ENCODE results near the gene MYO1E.
"Not testable (repeated sequence)": the region's sequence is repeated elsewhere in the genome, so short reads cannot be mapped to it uniquely, and the experiment has no call there.

Gene MYO1E

DNA sequence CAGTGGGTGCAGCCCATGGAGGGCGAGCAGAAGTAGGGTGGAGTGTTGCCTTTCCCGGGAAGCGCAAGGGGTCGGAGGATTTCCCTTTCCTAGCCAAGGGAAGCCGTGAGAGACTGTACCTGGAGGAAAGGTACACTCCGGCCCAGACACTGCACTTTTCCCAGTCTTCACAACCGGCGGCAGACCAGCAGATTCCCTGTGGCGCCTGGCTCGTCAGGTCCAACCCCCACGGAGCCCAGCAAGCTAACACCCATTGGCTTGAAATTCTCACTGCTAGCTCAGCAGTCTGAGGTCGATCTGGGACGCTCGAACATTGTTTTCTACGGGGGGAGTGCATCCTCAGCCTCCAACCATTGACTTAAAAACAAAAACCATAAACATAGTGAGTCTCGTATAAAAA, 241.2 kb downstream of the MYO1E start:
- no peak for TF ChIP-seq FOXP2 (optimal IDR thresholded peaks at IDR 0.05; ENCODE audit: control extremely low read depth, extremely low read length, insufficient read depth)
- no peak for TF ChIP-seq POLR2AphosphoS5 (IDR thresholded peaks at IDR 0.05; ENCODE audit: borderline replicate concordance, low read depth, low read length)
- H3K4me3 ChIP-seq: no peak overlapping the region
- H3K9me3 ChIP-seq (ENCODE audit: low read depth, low read length): no peaks in the 10 kb centered on the region
- peaks cover 73% of the 10 kb centered on the region for H3K36me3 ChIP-seq (ENCODE audit: insufficient read depth, low read length)
- H3K9ac ChIP-seq (ENCODE audit: insufficient read length): no peak overlapping the region
- no peak overlapping the region for H3K27ac ChIP-seq
- no peak for DNase-seq (ENCODE audit: low read depth, low spot score)

- H3K4me3 ChIP-seq; DNase-seq (ENCODE audit: low read depth, low spot score); H3K27ac ChIP-seq; H3K9me3 ChIP-seq (ENCODE audit: low read depth, low read length); H3K9ac ChIP-seq (ENCODE audit: insufficient read length): not testable (repeated sequence)
- H3K36me3 ChIP-seq (ENCODE audit: insufficient read depth, low read length): peaks cover 82% of the 10 kb centered on the region
Measured at GRCh38 chr15:59127255-59127654, 245.4 kb downstream of the MYO1E start.

GRCh38 chr15:59125683-59126082, 247.0 kb downstream of the MYO1E start:
- peaks cover 74% of the 10 kb centered on the region for H3K36me3 ChIP-seq (ENCODE audit: insufficient read depth, low read length)
- H3K9me3 ChIP-seq (ENCODE audit: low read depth, low read length); H3K4me3 ChIP-seq; DNase-seq (ENCODE audit: low read depth, low spot score); H3K9ac ChIP-seq (ENCODE audit: insufficient read length); H3K27ac ChIP-seq: not testable (repeated sequence)

GRCh38 chr15:59124261-59124660, 248.4 kb downstream of the MYO1E start:
- no peak for DNase-seq (ENCODE audit: low read depth, low spot score)
- no peak overlapping the region for H3K4me3 ChIP-seq
- H3K36me3 ChIP-seq (ENCODE audit: insufficient read depth, low read length): peaks cover 72% of the 10 kb centered on the region
- H3K27ac ChIP-seq: no peak overlapping the region
- TF ChIP-seq FOXP2 (optimal IDR thresholded peaks at IDR 0.05; ENCODE audit: control extremely low read depth, extremely low read length, insufficient read depth) (no peak), POLR2AphosphoS5 (IDR thresholded peaks at IDR 0.05; ENCODE audit: borderline replicate concordance, low read depth, low read length) (no peak), EZH2 (IDR thresholded peaks at IDR 0.05) (no peak)
- no peaks in the 10 kb centered on the region for H3K9me3 ChIP-seq (ENCODE audit: low read depth, low read length)
- no peak overlapping the region for H3K9ac ChIP-seq (ENCODE audit: insufficient read length)

DNA sequence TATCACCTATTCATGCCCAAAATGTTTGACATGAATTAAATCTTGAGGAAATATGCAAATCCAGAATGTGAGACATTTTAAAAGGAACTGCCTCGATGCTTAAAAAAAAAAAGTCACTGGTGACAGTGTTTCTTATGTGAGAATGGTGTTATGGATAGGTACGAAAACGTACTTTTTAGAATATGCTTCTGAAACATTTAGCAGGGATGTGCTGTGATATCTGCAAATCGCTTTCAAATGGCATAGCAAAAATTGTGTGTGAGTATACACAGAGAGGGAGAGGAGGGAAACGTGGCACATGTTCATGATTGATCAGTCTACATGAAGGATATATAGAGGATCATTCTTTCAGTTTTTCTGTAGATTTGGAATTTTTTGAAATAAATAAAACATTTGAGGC, 251.7 kb downstream of the MYO1E start:
- Histone ChIP-seq H3K9ac (ENCODE audit: insufficient read length) (no peak overlapping the region), H3K9me3 (ENCODE audit: low read depth, low read length) (no peaks in the 10 kb centered on the region), H3K4me3 (no peak overlapping the region), H3K36me3 (ENCODE audit: insufficient read depth, low read length) (peaks cover 89% of the 10 kb centered on the region), H3K27ac (no peak overlapping the region)
- TF ChIP-seq POLR2AphosphoS5 (IDR thresholded peaks at IDR 0.05; ENCODE audit: borderline replicate concordance, low read depth, low read length) (no peak), EZH2 (IDR thresholded peaks at IDR 0.05) (no peak), FOXP2 (optimal IDR thresholded peaks at IDR 0.05; ENCODE audit: control extremely low read depth, extremely low read length, insufficient read depth) (no peak)
- no peak for DNase-seq (ENCODE audit: low read depth, low spot score)

DNA sequence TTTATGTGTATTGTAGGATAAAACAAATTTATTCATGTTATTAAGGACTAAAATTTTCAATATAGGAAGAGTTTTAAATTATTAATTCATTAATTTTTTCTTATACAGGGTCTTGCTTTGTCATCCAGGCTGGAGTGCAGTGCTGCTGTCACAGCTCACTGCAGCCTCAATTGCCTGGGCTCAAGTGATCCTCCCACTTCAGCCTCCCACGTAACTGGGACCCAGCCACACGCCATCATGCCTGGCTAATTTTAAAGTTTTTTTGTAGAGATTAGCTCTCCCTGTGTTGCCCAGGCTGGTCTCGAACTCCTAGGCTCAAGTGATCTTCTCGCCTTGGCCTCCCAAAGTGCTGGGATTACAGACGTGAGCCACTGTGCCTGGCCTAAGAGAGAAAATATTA, 253.0 kb downstream of the MYO1E start:
- TF ChIP-seq EZH2 (IDR thresholded peaks at IDR 0.05) (no peak), POLR2AphosphoS5 (IDR thresholded peaks at IDR 0.05; ENCODE audit: borderline replicate concordance, low read depth, low read length) (no peak), FOXP2 (optimal IDR thresholded peaks at IDR 0.05; ENCODE audit: control extremely low read depth, extremely low read length, insufficient read depth) (no peak)

GRCh38 chr15:59116771-59117170, 255.9 kb downstream of the MYO1E start:
- H3K4me3 ChIP-seq: no peak overlapping the region
- peaks cover 85% of the 10 kb centered on the region for H3K36me3 ChIP-seq (ENCODE audit: insufficient read depth, low read length)
- H3K9me3 ChIP-seq (ENCODE audit: low read depth, low read length): no peaks in the 10 kb centered on the region
- no peak overlapping the region for H3K27ac ChIP-seq
- DNase-seq (ENCODE audit: low read depth, low spot score): no peak
- TF ChIP-seq POLR2AphosphoS5 (IDR thresholded peaks at IDR 0.05; ENCODE audit: borderline replicate concordance, low read depth, low read length) (no peak), EZH2 (IDR thresholded peaks at IDR 0.05) (no peak), FOXP2 (optimal IDR thresholded peaks at IDR 0.05; ENCODE audit: control extremely low read depth, extremely low read length, insufficient read depth) (no peak)
- H3K9ac ChIP-seq (ENCODE audit: insufficient read length): no peak overlapping the region

More for the DNA sequence above, 253.0 kb downstream of the MYO1E start:
- H3K4me3 ChIP-seq: no peak overlapping the region
- no peaks in the 10 kb centered on the region for H3K9me3 ChIP-seq (ENCODE audit: low read depth, low read length)
- H3K36me3 ChIP-seq (ENCODE audit: insufficient read depth, low read length): peaks cover 89% of the 10 kb centered on the region
- no peak overlapping the region for H3K9ac ChIP-seq (ENCODE audit: insufficient read length)
- H3K27ac ChIP-seq: no peak overlapping the region
- DNase-seq (ENCODE audit: low read depth, low spot score): no peak

- H3K27ac ChIP-seq: no peak overlapping the region
- no peak for DNase-seq (ENCODE audit: low read depth, low spot score)
- H3K4me3 ChIP-seq: no peak overlapping the region
- TF ChIP-seq EZH2 (IDR thresholded peaks at IDR 0.05): no peak
- TF ChIP-seq POLR2AphosphoS5 (IDR thresholded peaks at IDR 0.05; ENCODE audit: borderline replicate concordance, low read depth, low read length): no peak
- no peak for TF ChIP-seq FOXP2 (optimal IDR thresholded peaks at IDR 0.05; ENCODE audit: control extremely low read depth, extremely low read length, insufficient read depth)
- no peak overlapping the region for H3K9ac ChIP-seq (ENCODE audit: insufficient read length)
- peaks cover 87% of the 10 kb centered on the region for H3K36me3 ChIP-seq (ENCODE audit: insufficient read depth, low read length)
- H3K9me3 ChIP-seq (ENCODE audit: low read depth, low read length): no peaks in the 10 kb centered on the region
Measured at GRCh38 chr15:59116141-59116540, 256.5 kb downstream of the MYO1E start.

DNA sequence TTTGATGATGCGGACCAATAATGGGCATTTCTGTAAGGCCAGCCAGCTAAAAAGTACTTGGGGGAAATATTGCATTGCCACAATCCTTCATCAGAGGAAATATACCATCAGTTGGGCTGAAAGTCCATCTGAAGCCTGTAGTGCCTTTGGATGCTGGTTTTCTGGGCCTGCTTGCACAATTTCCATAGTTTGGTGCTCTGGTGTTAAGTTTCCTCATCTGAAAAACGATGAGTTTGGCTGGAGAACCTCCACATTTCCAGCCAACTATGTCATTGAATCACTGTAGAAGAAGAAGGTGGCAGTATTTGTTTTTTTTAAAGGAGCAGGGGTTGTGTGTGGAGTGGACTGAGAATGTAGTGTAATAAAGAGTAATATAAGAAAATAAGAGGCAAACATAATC, 257.6 kb downstream of the MYO1E start:
- H3K27ac ChIP-seq: no peak overlapping the region
- DNase-seq (ENCODE audit: low read depth, low spot score): no peak
- H3K4me3 ChIP-seq: no peak overlapping the region
- H3K36me3 ChIP-seq (ENCODE audit: insufficient read depth, low read length): peaks cover 87% of the 10 kb centered on the region
- TF ChIP-seq FOXP2 (optimal IDR thresholded peaks at IDR 0.05; ENCODE audit: control extremely low read depth, extremely low read length, insufficient read depth) (no peak), EZH2 (IDR thresholded peaks at IDR 0.05) (no peak), POLR2AphosphoS5 (IDR thresholded peaks at IDR 0.05; ENCODE audit: borderline replicate concordance, low read depth, low read length) (no peak)
- H3K9me3 ChIP-seq (ENCODE audit: low read depth, low read length): no peaks in the 10 kb centered on the region
- no peak overlapping the region for H3K9ac ChIP-seq (ENCODE audit: insufficient read length)
